ENCODE data around the gene UBE2M.
A peak's percentile ranks its signal among the peaks of the same experiment; 100 is the strongest.
"Not testable (repeated sequence)": the region's sequence is repeated elsewhere in the genome, so short reads cannot be mapped to it uniquely, and the experiment has no call there.

The UBE2M gene

DNA sequence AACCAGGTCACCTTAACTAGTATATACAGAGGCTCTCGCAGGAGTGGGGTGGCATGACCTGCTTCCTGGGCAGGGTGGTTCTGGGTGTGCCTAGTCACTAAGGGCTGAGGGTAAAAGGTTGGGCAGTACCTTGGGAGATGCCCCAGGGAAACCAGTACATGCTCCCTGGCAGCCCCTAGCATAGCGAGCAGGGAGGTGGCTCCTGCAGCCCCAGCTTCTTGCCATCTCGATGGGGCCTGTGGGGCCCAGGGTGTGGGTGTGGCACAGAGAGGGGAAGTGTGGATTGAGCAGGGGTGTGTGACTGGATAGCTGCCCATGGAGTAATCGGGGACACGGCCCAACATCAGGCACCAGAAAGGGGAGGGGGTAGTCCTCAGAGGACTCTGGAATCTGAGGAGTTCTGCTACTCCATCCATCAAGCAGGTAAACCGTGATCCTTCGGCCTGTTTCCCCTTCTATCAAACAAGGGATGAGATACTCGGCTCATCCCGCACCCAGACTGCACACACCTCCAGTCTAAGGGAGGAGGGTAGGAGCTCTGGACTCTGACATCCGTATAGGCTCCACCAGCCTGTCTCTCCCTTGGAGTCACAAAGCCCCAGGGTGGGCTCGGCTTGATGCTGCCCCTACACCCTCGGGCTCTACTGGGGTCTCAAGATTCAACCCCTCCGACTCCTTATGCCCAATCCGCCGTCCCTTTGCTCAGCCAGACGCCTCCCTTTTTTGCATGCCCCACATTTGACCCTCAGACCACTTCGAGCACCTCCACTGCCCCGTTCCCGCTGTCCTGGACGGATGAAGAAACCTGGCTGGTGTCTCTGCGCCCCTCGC, 39.9 kb downstream of the UBE2M start:
- Histone ChIP-seq H3K27ac (peak overlapping the region; percentile 81 to 98 (median 95)), H3K4me3 (peak overlapping the region; percentile 71 to 91 (median 81))

DNA sequence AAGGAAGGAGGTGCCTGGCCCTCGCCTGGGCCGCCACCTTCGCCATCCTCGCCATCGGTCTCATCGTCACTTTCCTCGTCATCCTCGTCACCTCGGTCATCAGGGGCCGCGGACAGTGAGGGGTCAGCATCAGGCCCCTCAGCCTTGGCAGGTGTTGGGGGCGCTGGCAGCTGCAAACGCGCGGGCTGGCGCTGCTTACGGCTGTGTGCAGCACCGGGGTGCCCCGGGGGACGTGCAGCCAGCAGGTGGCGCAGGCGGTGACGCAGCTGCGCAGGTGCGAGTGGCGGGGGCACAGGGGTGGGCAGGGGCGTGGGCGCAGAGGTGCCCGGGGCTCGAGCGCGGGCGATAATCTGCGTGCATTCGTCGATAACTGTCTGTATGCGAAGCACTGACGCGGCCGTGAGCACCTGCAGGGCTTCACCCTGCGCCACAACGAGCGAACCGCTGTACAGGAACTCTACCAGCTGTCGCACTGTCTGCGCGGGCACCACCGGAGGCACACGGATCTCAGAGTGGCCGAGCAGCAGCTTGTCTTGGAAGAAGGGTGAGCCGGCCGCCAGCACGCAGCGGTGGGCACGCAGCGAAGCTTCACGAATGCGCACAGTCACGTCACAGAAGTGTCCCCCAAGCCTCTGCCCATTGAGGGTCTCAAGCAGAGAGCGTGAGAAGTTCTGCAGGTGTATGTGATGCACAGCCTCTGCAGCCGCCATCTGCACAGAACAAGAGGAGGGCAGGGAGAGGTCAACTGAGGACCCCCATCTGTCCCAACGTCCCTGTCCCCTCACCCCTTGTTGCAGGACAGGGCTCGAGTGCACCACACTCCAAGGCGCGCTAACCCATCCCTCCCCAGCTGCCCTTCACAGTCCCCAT, 41.2 kb downstream of the UBE2M start:
- Histone ChIP-seq H3K27ac (peak overlapping the region in 6 of 21 experiments; percentile 85 to 98 (median 97)), H3K4me3 (no peak overlapping the region)

DNA sequence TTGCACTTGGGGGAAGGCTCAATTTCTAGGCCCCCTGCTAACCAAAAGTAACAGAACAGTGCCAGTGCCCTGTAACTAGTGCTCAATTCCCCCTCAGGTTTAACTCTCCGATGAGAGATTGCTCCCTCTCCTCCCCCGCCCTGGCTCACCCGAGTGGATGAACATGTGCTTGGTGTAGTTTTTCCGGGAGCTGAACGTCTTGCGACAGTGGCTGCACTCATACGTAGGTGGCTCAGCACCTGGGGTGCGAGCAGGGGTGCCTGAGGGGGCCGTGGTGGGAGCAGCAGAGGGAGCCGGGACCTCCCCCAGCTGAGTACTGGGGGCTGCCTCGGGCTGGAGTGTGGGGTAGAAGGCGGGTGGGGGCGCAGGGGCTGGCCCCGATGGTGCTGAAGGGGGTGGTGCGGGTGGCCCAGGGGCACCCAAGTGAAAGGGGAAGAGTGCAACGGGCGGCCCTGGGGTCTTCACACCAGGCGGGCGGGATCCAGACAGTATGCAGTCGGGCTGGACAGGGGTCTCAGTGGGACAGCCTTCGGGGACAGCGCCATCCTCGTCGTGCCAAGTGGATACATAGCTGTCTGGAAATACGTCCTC, 42.1 kb downstream of the UBE2M start:
- Histone ChIP-seq H3K4me3 (no peak overlapping the region), H3K27ac (peak overlapping the region in 1 of 21 experiments; percentile 10)

DNA sequence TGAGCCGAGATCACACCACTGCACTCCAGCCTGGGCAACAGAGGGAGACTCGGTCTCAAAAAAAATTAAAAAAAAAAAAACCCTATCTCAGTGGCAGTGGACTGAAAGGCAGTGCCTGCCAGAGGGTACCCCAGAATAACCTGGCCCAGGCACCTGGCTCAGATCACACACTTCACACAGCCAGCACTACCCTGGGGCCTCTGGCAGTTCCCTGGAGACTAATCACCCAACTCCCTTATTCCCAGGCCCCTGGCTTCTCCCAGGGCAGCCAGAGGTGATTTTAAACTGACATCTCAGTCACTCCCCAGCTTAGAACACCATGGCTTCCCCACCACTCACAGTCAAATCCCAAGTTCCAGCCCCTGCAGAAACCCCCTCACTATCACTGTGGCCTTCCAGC, 43.2 kb downstream of the UBE2M start:
- H3K4me3 ChIP-seq: no peak overlapping the region
- no peak overlapping the region for H3K27ac ChIP-seq

DNA sequence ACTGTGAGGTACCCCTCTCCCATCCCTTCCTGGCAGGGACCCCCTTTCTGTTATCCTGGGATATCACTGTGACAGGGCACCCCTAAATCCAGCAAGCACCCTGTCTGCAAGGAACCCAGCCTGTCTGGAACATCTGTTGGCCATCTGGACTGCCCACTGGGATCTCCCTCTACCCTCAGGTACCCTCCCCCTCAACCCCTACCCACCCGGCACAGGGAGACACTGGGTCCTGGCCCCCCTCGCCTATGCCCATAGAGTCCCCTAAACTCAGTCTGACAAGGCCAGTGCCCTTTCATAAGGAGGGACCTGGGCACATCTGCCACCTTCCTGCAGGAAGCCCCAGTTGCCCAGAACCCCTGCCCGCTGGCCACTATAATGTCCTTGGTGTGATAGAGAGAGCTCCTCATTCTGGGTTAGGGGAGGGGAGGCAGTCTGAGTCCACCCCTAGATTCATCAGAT, 43.8 kb downstream of the UBE2M start:
- H3K27ac ChIP-seq: peak overlapping the region in 18 of 21 experiments; percentile 31 to 81 (median 68)

DNA sequence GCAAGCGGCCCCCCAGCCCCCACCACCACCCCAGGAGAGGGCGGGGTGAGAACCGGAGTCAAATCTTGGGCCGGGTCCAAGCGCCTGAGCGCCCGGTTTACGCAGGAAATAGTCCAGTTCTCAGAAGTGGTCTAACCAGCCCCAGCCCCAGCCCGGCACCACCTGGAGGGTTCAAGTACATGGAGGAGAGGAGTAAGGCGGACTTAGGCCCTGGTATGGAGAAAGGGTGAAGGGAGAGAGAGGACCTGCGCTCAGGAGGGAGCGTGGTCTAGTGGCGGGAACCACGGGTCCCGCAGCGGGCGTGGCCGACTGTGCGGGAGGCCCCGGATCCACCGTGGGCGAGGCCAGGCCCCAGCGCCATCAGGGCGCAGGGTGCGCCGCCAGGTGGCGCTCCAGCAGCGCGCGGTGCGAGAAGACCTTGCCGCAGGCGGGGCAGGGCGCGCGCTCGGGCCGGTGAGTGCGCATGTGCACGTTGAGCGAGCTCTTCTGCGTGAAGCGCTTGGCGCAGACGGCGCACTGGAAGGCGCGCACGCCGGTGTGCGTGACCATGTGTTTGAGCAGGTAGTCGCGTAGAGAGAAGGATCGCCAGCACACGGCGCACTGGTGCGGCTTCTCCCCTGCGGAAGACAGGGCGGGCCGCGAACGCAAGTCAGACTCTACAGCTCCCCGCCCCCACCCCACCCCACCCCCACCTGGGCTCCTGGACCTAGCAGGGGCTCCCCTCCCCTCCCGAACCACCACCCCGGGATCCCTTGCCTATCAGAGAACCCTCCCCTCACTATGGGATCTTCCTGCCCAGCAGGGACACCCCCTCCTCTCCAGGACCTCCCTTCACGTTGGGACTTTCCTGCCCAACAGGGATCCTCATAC, 44.5 kb downstream of the UBE2M start:
- H3K27ac ChIP-seq: peak overlapping the region in 19 of 21 experiments; percentile 14 to 81 (median 68)
- peak overlapping the region; percentile 21 to 44 (median 31) for H3K4me3 ChIP-seq

More for the DNA sequence above, 43.8 kb downstream of the UBE2M start:
- peak overlapping the region; percentile 21 to 44 (median 31) for H3K4me3 ChIP-seq

DNA sequence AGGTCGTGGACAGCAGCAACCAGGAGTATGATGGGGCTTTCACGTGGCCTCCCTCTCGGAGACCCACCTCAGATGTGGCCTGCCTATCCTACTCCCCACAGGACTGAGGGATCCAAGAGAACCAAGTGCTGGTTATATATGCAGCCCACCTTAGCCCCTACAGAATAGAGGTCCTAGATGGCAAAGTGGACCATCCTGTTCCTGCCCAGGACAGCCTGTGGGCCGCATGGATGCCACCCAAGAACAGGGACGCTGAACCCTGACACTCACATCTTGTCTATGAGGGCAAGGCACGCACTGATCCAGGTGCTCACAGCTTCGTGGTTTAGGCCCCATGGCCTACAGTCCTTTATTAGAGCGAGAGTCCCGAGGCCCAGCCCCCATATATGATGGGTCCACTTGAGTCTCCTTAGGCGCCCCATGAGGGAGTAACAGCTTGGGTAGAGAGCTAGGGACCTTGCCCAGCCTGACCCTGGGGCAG, 45.2 kb downstream of the UBE2M start:
- H3K4me3 ChIP-seq: peak overlapping the region in 1 of 7 experiments; percentile 44
- peak overlapping the region in 18 of 21 experiments; percentile 4 to 81 (median 68) for H3K27ac ChIP-seq

DNA sequence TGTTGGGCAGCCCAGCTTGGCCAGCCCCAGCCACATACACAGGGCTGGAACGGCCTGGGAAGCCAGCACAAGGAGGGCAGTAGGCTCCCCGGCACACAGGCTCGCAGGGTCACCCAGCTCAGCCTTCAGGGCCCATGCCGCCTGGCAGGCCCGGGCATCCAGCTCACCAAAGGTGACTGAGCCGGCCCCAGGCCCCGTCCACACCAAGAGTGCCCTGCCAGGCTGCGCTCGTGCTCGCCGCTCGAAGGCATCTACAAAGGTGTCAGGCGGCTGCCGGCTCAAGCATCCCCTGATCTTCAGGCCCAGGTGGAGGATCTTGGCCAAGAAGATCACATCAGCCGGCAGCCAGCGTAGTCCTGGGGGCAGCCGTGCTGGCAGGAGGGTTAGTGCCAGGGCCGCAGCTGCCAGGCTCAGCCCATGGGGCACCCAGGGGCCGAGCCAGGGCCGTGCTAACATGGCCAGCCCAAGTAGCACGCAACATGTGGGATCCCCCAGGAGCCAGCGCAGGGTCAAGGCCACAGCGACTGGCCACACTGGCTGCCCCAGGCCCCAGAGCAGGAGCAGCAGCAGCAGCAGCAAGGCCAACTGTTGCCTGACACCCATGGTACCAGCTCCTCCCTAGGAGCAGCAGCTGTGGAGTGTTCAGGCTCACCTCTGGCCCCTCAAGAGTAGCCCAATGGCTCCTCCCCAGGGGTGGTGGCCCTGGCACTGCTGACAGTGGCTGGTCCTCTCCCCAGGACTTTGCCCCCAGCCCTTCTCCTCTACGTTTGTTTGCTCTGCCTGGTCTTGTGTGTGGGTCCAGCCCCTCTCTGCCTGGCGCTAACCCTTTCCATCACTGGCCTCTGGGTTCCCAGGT, 46.8 kb downstream of the UBE2M start, which contains the start of gene SLC27A5:
SLC27A5 (minus strand) TSS at position 640 of the 856 bp plus-strand sequence; CDS start at position 603, 37 bp downstream.
- H3K4me3 ChIP-seq: no peak within 1 kb of the TSS
- H3K27ac ChIP-seq: no peak within 1 kb of the TSS

DNA sequence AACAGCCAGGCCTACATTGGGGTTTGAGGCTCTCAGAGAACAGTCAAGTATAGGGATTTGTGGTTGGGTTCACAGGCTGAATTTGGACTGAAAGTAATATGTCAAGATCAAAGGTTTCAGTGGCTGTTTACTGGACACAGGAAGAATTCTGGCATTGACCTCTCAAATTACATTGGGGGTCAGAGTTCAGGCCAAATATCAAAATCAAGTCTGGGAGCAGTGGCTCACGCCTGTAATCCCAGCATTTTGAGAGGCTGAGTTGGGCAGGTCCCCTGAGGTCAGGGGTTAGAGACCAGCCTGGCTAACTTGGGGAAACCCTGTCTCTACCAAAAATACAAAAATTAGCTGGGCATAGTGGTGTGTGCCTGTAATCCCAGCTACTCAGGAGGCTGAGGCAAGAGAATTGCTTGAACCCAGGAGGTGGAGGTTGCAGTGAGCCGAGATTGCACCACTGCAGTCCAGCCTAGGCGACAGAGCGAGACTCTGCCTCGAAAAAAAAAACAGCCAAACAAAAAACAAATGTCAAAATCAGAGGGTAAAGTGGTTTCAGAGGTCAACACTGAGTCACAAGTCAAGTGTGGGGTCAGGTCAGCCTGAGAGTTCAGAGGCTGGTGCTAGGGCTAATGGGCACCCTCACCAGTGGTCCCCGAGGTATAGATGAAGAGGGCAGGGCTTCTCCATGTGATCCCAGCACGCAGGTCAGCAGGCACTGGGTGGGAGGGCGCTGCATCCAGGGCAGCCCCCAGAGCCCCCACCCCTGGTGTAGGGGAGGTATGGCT, 48.1 kb downstream of the UBE2M start:
- Histone ChIP-seq H3K27ac (no peak overlapping the region), H3K4me3 (no peak overlapping the region)

DNA sequence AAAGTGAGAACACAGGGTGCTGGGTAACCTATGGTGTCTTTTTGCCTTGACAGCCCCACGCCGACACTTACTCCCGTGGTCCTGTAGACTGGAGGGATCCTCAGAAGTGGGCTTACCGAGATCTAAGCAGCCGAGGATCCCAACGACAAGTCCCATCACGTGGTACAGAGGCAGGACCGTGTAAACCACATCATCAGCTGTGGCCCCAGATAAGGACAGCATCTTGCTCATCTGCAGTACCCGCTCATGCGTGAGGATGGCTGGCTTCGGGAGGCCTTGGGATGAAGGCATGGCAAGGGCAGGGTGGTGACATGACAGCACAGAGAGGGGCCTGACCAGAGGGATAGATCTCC, 48.7 kb downstream of the UBE2M start:
- H3K27ac ChIP-seq: no peak overlapping the region
- H3K4me3 ChIP-seq: no peak overlapping the region

DNA sequence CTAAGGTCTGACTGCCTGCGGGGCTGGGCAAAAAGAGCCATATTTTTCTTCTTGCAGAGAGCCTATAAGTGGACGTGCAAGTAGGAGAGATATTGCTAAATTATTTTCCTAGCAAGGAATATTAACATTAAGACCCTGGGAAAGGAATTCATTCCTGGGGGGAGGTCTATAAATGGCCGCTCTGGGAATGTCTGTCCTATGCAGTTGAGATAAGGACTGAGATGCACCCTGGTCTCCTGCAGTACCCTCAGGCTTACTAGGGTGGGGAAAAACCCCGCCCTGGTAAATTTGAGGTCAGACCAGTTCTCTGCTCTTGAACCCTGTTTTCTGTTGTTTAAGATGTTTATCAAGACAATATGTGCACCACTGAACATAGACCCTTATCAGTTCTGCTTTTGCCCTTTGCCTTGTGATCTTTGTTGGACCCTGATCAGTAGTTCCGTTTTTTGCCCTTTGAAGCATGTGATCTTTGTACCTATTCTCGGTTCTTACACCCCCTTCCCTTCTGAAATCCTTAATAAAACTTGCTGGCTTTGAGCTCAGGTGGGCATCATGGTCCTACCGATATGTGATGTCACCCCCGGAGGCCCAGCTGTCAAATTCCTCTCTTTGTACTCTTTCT, 50.7 kb downstream of the UBE2M start:
- not testable (repeated sequence) for H3K4me3 ChIP-seq, H3K27ac ChIP-seq
